ENCODE data around the gene NEDD4L. TPM values are rescaled to one million over a fixed set of nuclear protein-coding genes. Genes with fewer than 3 reads are reported as not detected.

NEDD4L gene
- total RNA-seq, 1 experiment from 2014 or later, result 10.9 TPM

- DNase-seq (ENCODE audit: low read depth), result no peak
Measured at GRCh38 chr18:58313491-58314032, 269.5 kb downstream of the NEDD4L start.

GRCh38 chr18:58314284-58314683, 270.3 kb downstream of the NEDD4L start:
- DNase-seq (ENCODE audit: low read depth), result peak; percentile 93

GRCh38 chr18:58315041-58315440, 271.0 kb downstream of the NEDD4L start:
- DNase-seq (ENCODE audit: low read depth), result peak; percentile 85

GRCh38 chr18:58315739-58316215, 271.8 kb downstream of the NEDD4L start:
- peak; percentile 79 for DNase-seq (ENCODE audit: low read depth)

GRCh38 chr18:58316396-58317342, 272.6 kb downstream of the NEDD4L start:
- DNase-seq (ENCODE audit: low read depth), result no peak

GRCh38 chr18:58319719-58320118, 275.7 kb downstream of the NEDD4L start:
- DNase-seq (ENCODE audit: low read depth), result no peak

GRCh38 chr18:58320907-58321561, 277.0 kb downstream of the NEDD4L start:
- DNase-seq (ENCODE audit: low read depth), result no peak

- peak; percentile 89 for DNase-seq (ENCODE audit: low read depth)
Measured at GRCh38 chr18:58321986-58322385, 278.0 kb downstream of the NEDD4L start.

- DNase-seq (ENCODE audit: low read depth), result no peak
Measured at GRCh38 chr18:58322464-58322863, 278.4 kb downstream of the NEDD4L start.

- DNase-seq (ENCODE audit: low read depth), result no peak
Measured at GRCh38 chr18:58323866-58324762, 280.1 kb downstream of the NEDD4L start.

- DNase-seq (ENCODE audit: low read depth), result no peak
Measured at GRCh38 chr18:58324824-58325480, 280.9 kb downstream of the NEDD4L start.

- peak; percentile 15 for DNase-seq (ENCODE audit: low read depth)
Measured at GRCh38 chr18:58325494-58325893, 281.5 kb downstream of the NEDD4L start.

GRCh38 chr18:58334061-58334460, 290.0 kb downstream of the NEDD4L start:
- no peak for DNase-seq (ENCODE audit: low read depth)

- DNase-seq (ENCODE audit: low read depth), result no peak
Measured at GRCh38 chr18:58335223-58335622, 291.2 kb downstream of the NEDD4L start.

- DNase-seq (ENCODE audit: low read depth), result no peak
Measured at GRCh38 chr18:58335821-58336220, 291.8 kb downstream of the NEDD4L start.

- DNase-seq (ENCODE audit: low read depth), result no peak
Measured at GRCh38 chr18:58336605-58337004, 292.6 kb downstream of the NEDD4L start.

GRCh38 chr18:58337285-58337684, 293.3 kb downstream of the NEDD4L start:
- DNase-seq (ENCODE audit: low read depth), result no peak

GRCh38 chr18:58337686-58338085, 293.7 kb downstream of the NEDD4L start:
- DNase-seq (ENCODE audit: low read depth), result peak; percentile 53

- DNase-seq (ENCODE audit: low read depth), result no peak
Measured at GRCh38 chr18:58338141-58338540, 294.1 kb downstream of the NEDD4L start.

- no peak for DNase-seq (ENCODE audit: low read depth)
Measured at GRCh38 chr18:58338961-58339592, 295.1 kb downstream of the NEDD4L start.
